Trophoblast cell (in vitro differentiated cells and primary cell): ENCODE results near the gene MCF2L.

Experiments used
- DNase-seq, 2 donors: peaks; one replicate each; pipeline ENCODE4 v3.0.0-alpha.2; 2016
- H2AFZ ChIP-seq: 2 replicates; pipeline ENCODE4 v1.6.1; 2013; ENCODE audit warnings: low read length, moderate library complexity, mild to moderate bottlenecking; ENCODE audit not compliant: insufficient read depth, poor library complexity
- H2AK5ac ChIP-seq: 2 replicates; pipeline ENCODE4 v1.6.1; 2013; ENCODE audit warnings: mild to moderate bottlenecking, low read length
- H2BK120ac ChIP-seq: 2 replicates; pipeline ENCODE4 v1.6.1; 2013; ENCODE audit warnings: low read length, mild to moderate bottlenecking, moderate library complexity; ENCODE audit not compliant: insufficient read depth, poor library complexity
- H2BK12ac ChIP-seq: 2 replicates; pipeline ENCODE4 v1.6.1; 2013; ENCODE audit warnings: mild to moderate bottlenecking, low read length, moderate library complexity
- H2BK5ac ChIP-seq: 2 replicates; pipeline ENCODE4 v1.6.1; 2013; ENCODE audit warnings: low read length, low read depth, moderate library complexity, mild to moderate bottlenecking; ENCODE audit not compliant: poor library complexity
- H3K14ac ChIP-seq: 2 replicates; pipeline ENCODE4 v1.6.1; 2013; ENCODE audit warnings: mild to moderate bottlenecking, low read length
- H3K18ac ChIP-seq: 2 replicates; pipeline ENCODE4 v1.6.1; 2013; ENCODE audit warnings: mild to moderate bottlenecking, low read length
- H3K23ac ChIP-seq: 2 replicates; pipeline ENCODE4 v1.6.1; 2013; ENCODE audit warnings: low read length
- H3K27ac ChIP-seq: 2 replicates; pipeline ENCODE4 v1.5.1; 2013; ENCODE audit warnings: low read depth, mild to moderate bottlenecking, inconsistent platforms, low read length, moderate library complexity
- H3K27me3 ChIP-seq: 2 replicates; pipeline ENCODE4 v1.6.1; 2013; ENCODE audit warnings: inconsistent platforms, mild to moderate bottlenecking, low read length, moderate library complexity; ENCODE audit not compliant: insufficient read depth
- H3K36me3 ChIP-seq, 2 experiments: 1 replicate in 1 of 2; 2 replicates in 1 of 2; pipeline ENCODE4 v1.6.1; 2013; ENCODE audit warnings: low read length in 2 of 2, mild to moderate bottlenecking in 2 of 2, moderate library complexity in 1 of 2; ENCODE audit not compliant: insufficient read depth in 2 of 2, control insufficient read depth in 1 of 2
- H3K4ac ChIP-seq: 2 replicates; pipeline ENCODE4 v1.6.1; 2013; ENCODE audit warnings: low read depth, mild to moderate bottlenecking, low read length, moderate library complexity
- H3K4me1 ChIP-seq, 2 experiments: 1 replicate in 1 of 2; 2 replicates in 1 of 2; pipeline ENCODE4 v1.6.1; 2013; ENCODE audit warnings: low read length in 2 of 2, mild to moderate bottlenecking in 2 of 2, moderate library complexity in 1 of 2; ENCODE audit not compliant: insufficient read depth in 2 of 2, control insufficient read depth in 1 of 2
- H3K4me2 ChIP-seq: 2 replicates; pipeline ENCODE4 v1.6.1; 2013; ENCODE audit warnings: inconsistent platforms, mild to moderate bottlenecking, low read length, moderate library complexity
- H3K4me3 ChIP-seq: 2 replicates; pipeline ENCODE4 v1.5.1; 2013; ENCODE audit warnings: mild to moderate bottlenecking, low read depth, low read length, inconsistent platforms
- H3K79me1 ChIP-seq: one replicate; pipeline ENCODE4 v1.6.1; 2013; ENCODE audit warnings: low read length
- H3K79me2 ChIP-seq: 2 replicates; pipeline ENCODE4 v1.6.1; 2013; ENCODE audit warnings: low read length, mild to moderate bottlenecking; ENCODE audit not compliant: control insufficient read depth, insufficient read depth, poor library complexity
- H3K9ac ChIP-seq: 2 replicates; pipeline ENCODE4 v1.6.1; 2013; ENCODE audit warnings: mild to moderate bottlenecking, low read length
- H3K9me3 ChIP-seq: 2 replicates; pipeline ENCODE4 v1.6.1; 2013; ENCODE audit warnings: low read depth, mild to moderate bottlenecking, control low read depth, inconsistent platforms, low read length; ENCODE audit not compliant: insufficient read depth
- H4K12ac ChIP-seq: 2 replicates; pipeline ENCODE4 v1.6.1; 2013; ENCODE audit warnings: low read depth, mild to moderate bottlenecking, low read length, moderate library complexity
- H4K8ac ChIP-seq: 2 replicates; pipeline ENCODE4 v1.6.1; 2013; ENCODE audit warnings: low read depth, mild to moderate bottlenecking, low read length, moderate library complexity
- H4K91ac ChIP-seq: one replicate; pipeline ENCODE4 v1.6.1; 2013; ENCODE audit warnings: low read depth, mild to moderate bottlenecking, low read length, moderate library complexity
- WGBS: extraction: QIAGEN DNeasy Blood & Tissue Kit; methylation state at CpG from one replicate; pipeline ENCODE4 v1.1.7; 2013; ENCODE audit warnings: missing lambda C conversion rate; ENCODE audit not compliant: insufficient read length, insufficient coverage; ENCODE audit errors: extremely low coverage; 5-methylcytosine and 5-hydroxymethylcytosine counted together

The MCF2L gene

GRCh38 chr13:113116206-113116800 lies 147.3 kb downstream of the MCF2L start:
- H2BK12ac ChIP-seq: no peak overlapping the region
- H3K14ac ChIP-seq: no peak overlapping the region
- H3K4ac ChIP-seq: no peak overlapping the region
- H3K23ac ChIP-seq: no peak overlapping the region
- no peak overlapping the region for H3K4me2 ChIP-seq
- peaks cover 11% of the 10 kb centered on the region for H3K9me3 ChIP-seq
- no peak overlapping the region for H4K91ac ChIP-seq
- H2AFZ ChIP-seq: no peak overlapping the region
- no peak overlapping the region for H4K12ac ChIP-seq
- no peaks in the 10 kb centered on the region for H3K79me1 ChIP-seq
- H3K36me3 ChIP-seq: no peaks in the 10 kb centered on the region
- H4K8ac ChIP-seq: no peak overlapping the region
- no peak overlapping the region for H3K18ac ChIP-seq
- no peaks in the 10 kb centered on the region for H3K79me2 ChIP-seq
- no peak overlapping the region for H2BK120ac ChIP-seq
- no peak overlapping the region for H3K4me3 ChIP-seq
- H3K9ac ChIP-seq: no peak overlapping the region
- no peaks in the 10 kb centered on the region for H3K27me3 ChIP-seq
- H3K4me1 ChIP-seq: peaks cover 4 to 6% of the 10 kb centered on the region in 2 experiments
- WGBS: no CpG with 5 or more reads among the region's 10 CpGs
- H2AK5ac ChIP-seq: no peak overlapping the region
- H3K27ac ChIP-seq: no peak overlapping the region
- no peak for DNase-seq
- no peak overlapping the region for H2BK5ac ChIP-seq

- H2AK5ac ChIP-seq: no peak overlapping the region
- H3K9me3 ChIP-seq: peaks cover 8% of the 10 kb centered on the region
- H3K4me3 ChIP-seq: no peak overlapping the region
- H3K23ac ChIP-seq: no peak overlapping the region
- DNase-seq: no peak
- H2AFZ ChIP-seq: no peak overlapping the region
- H3K79me1 ChIP-seq: no peaks in the 10 kb centered on the region
- H3K4me1 ChIP-seq: peaks cover 4 to 6% of the 10 kb centered on the region in 2 experiments
- no peaks in the 10 kb centered on the region for H3K36me3 ChIP-seq
- no peak overlapping the region for H4K91ac ChIP-seq
- no peak overlapping the region for H3K9ac ChIP-seq
- H3K79me2 ChIP-seq: no peaks in the 10 kb centered on the region
- no peak overlapping the region for H3K14ac ChIP-seq
- WGBS: no CpG with 5 or more reads among the region's 10 CpGs
- H2BK5ac ChIP-seq: no peak overlapping the region
- no peak overlapping the region for H4K8ac ChIP-seq
- H3K18ac ChIP-seq: no peak overlapping the region
- no peak overlapping the region for H3K27ac ChIP-seq
- no peak overlapping the region for H3K4me2 ChIP-seq
- no peaks in the 10 kb centered on the region for H3K27me3 ChIP-seq
- H4K12ac ChIP-seq: no peak overlapping the region
- no peak overlapping the region for H2BK120ac ChIP-seq
- H3K4ac ChIP-seq: no peak overlapping the region
- H2BK12ac ChIP-seq: no peak overlapping the region
Measured at GRCh38 chr13:113116871-113117271, 147.9 kb downstream of the MCF2L start.

- Histone ChIP-seq H4K91ac (no peak overlapping the region), H3K27me3 (no peaks in the 10 kb centered on the region), H4K12ac (no peak overlapping the region), H2AFZ (no peak overlapping the region), H3K18ac (no peak overlapping the region), H3K4me1 (peaks cover 4 to 6% of the 10 kb centered on the region in 2 experiments), H2BK5ac (no peak overlapping the region), H3K79me2 (no peaks in the 10 kb centered on the region), H3K4ac (no peak overlapping the region), H3K4me3 (no peak overlapping the region), H3K9me3 (peaks cover 8% of the 10 kb centered on the region), H2BK120ac (no peak overlapping the region), H3K27ac (no peak overlapping the region), H3K23ac (no peak overlapping the region), H2BK12ac (no peak overlapping the region), H3K79me1 (no peaks in the 10 kb centered on the region), H3K4me2 (no peak overlapping the region), H2AK5ac (no peak overlapping the region), H3K9ac (no peak overlapping the region), H4K8ac (no peak overlapping the region), H3K14ac (no peak overlapping the region), H3K36me3 (no peaks in the 10 kb centered on the region)
- no CpG with 5 or more reads among the region's 26 CpGs for WGBS
- no peak for DNase-seq
Measured at GRCh38 chr13:113117335-113117872, 148.4 kb downstream of the MCF2L start.

- H3K4ac ChIP-seq: no peak overlapping the region
- no CpG with 5 or more reads among the region's 9 CpGs for WGBS
Measured at GRCh38 chr13:113117911-113118260, 148.9 kb downstream of the MCF2L start.

More at GRCh38 chr13:113117911-113118260, 148.9 kb downstream of the MCF2L start:
- H4K91ac ChIP-seq: no peak overlapping the region
- H3K4me3 ChIP-seq: no peak overlapping the region
- no peak overlapping the region for H2BK5ac ChIP-seq
- no peak overlapping the region for H2BK12ac ChIP-seq
- H3K4me2 ChIP-seq: no peak overlapping the region
- H3K79me1 ChIP-seq: no peaks in the 10 kb centered on the region
- no peak overlapping the region for H4K12ac ChIP-seq
- no peaks in the 10 kb centered on the region for H3K27me3 ChIP-seq
- DNase-seq: no peak
- peaks cover 4 to 6% of the 10 kb centered on the region in 2 experiments for H3K4me1 ChIP-seq
- H3K14ac ChIP-seq: no peak overlapping the region
- no peak overlapping the region for H4K8ac ChIP-seq
- no peak overlapping the region for H3K18ac ChIP-seq
- H3K79me2 ChIP-seq: no peaks in the 10 kb centered on the region
- H3K27ac ChIP-seq: no peak overlapping the region
- peaks cover 9% of the 10 kb centered on the region for H3K9me3 ChIP-seq
- no peak overlapping the region for H3K9ac ChIP-seq
- no peak overlapping the region for H2BK120ac ChIP-seq
- no peak overlapping the region for H2AK5ac ChIP-seq
- no peak overlapping the region for H2AFZ ChIP-seq
- H3K36me3 ChIP-seq: no peaks in the 10 kb centered on the region
- no peak overlapping the region for H3K23ac ChIP-seq
